HepG2 (cell line): ENCODE measurements around the gene ZFPL1. TPM values are rescaled to one million over a fixed set of nuclear protein-coding genes. Genes with fewer than 3 reads are reported as not detected.

Experiments used
- ATAC-seq: fragments of 200-7000 bp; cut with Tn5 transposase; 3 replicates; pipeline ENCODE4 v1.9.1; 2020; ENCODE audit warnings: mild to moderate bottlenecking, moderate library complexity
- BruUV-seq: library from RNA; stranded (reverse); fragments of 400-500 nt; replicated peaks from 2 replicates; lab custom pipeline; 2021; lab: Mats Ljungman, UMichigan
- CTCF ChIA-PET: fragments of 300-600 bp; formaldehyde crosslinking; extraction: SDS; loops from one replicate; lab custom pipeline; 2021; ENCODE audit warnings: low total read pairs, inconsistent platforms, low intra/inter-chr PET ratio; lab: Yijun Ruan, JAX
- POLR2A ChIA-PET: fragments of 350-600 bp; sonication (Branson Sonifier 250); formaldehyde crosslinking; loops from one replicate; lab custom pipeline; 2020; ENCODE audit warnings: antibody characterized with exemption, inconsistent platforms; lab: Yijun Ruan, JAX
- DNase-seq: peaks from one replicate; pipeline ENCODE4 v3.0.0-alpha.2; 2015; ENCODE audit warnings: low spot score
- FAIRE-seq: peaks from 3 replicates; lab custom pipeline; 2011; peaks lifted over from hg19 to GRCh38; lab: Jason Lieb, UNC
- H2AFZ ChIP-seq: one replicate; pipeline ENCODE4 v1.6.1; 2011; ENCODE audit warnings: low read length, inconsistent platforms
- H3K27ac ChIP-seq: fragments of 300-600 bp; 3 replicates; pipeline ENCODE4 v1.8.0; 2011; ENCODE audit warnings: mixed run types, mild to moderate bottlenecking, mixed read lengths, low read length, inconsistent platforms; ENCODE audit not compliant: insufficient read depth; ENCODE audit errors: extremely low read length
- H3K27me3 ChIP-seq, 2 experiments: fragments of 200-600 bp in 1 of 2; 2 replicates in 1 of 2; 3 replicates in 1 of 2; pipeline versions ENCODE4 v1.6.0 to v1.8.0; 2011; ENCODE audit warnings: low read length in 2 of 2, mild to moderate bottlenecking in 2 of 2, moderate library complexity in 2 of 2, inconsistent platforms in 1 of 2; ENCODE audit not compliant: insufficient read depth in 2 of 2, control insufficient read depth in 1 of 2
- H3K36me3 ChIP-seq, 2 experiments: fragments of 200-600 bp in 1 of 2; replicated peaks in 1 of 2; 2 replicates in 1 of 2; 3 replicates in 1 of 2; pipeline versions ENCODE4 v1.5.1 to v1.8.0; 2011; ENCODE audit warnings: low read length in 2 of 2, inconsistent platforms in 1 of 2; ENCODE audit not compliant: insufficient read depth in 2 of 2, control insufficient read depth in 1 of 2
- H3K4me1 ChIP-seq: 2 replicates; pipeline ENCODE4 v1.5.1; 2012; ENCODE audit warnings: low read length, inconsistent platforms; ENCODE audit not compliant: insufficient read depth
- H3K4me2 ChIP-seq: 2 replicates; pipeline ENCODE4 v1.6.0; 2011; ENCODE audit warnings: low read depth, low read length, inconsistent platforms
- H3K4me3 ChIP-seq, 3 experiments: fragments of 200-600 bp in 1 of 3; sonication (generic), shearing (Covaris generic) in 1 of 3; replicated peaks in 1 of 3; 2 replicates each; pipeline ENCODE4 v1.5.1; 2011 to 2016; ENCODE audit warnings: low read length in 3 of 3, inconsistent platforms in 2 of 3, low read depth in 2 of 3, mild to moderate bottlenecking in 2 of 3, control low read depth in 1 of 3, mixed read lengths in 1 of 3; ENCODE audit not compliant: insufficient read depth in 1 of 3
- H3K79me2 ChIP-seq: one replicate; pipeline ENCODE4 v1.6.1; 2011; ENCODE audit warnings: low read length, inconsistent platforms; ENCODE audit not compliant: insufficient read depth
- H3K9ac ChIP-seq: 2 replicates; pipeline ENCODE4 v1.6.0; 2011; ENCODE audit warnings: mild to moderate bottlenecking, low read depth, low read length, inconsistent platforms; ENCODE audit not compliant: insufficient read depth
- H3K9me3 ChIP-seq: 2 replicates; pipeline ENCODE4 v1.5.1; 2012; ENCODE audit warnings: mild to moderate bottlenecking, low read length
- H4K20me1 ChIP-seq: 2 replicates; pipeline ENCODE4 v1.6.0; 2011; ENCODE audit warnings: inconsistent platforms, mild to moderate bottlenecking, low read length, moderate library complexity; ENCODE audit not compliant: insufficient read depth
- ATF7-NPFF ChIP-seq: sonication (generic); formaldehyde crosslinking; IDR thresholded peaks from 2 replicates; pipeline ENCODE4 v1.8.1; 2023; ENCODE audit warnings: mild to moderate bottlenecking, low read depth, missing genetic modification reagents, moderate library complexity
- HDAC6 ChIP-seq: fragments of 200-600 bp; sonication (generic); IDR thresholded peaks from 2 replicates; pipeline ENCODE4 v1.7.0; 2017; ENCODE audit warnings: mild to moderate bottlenecking, antibody characterized with exemption, low read length, low read depth
- HIVEP1 ChIP-seq: sonication (generic); formaldehyde crosslinking; IDR thresholded peaks from 2 replicates; pipeline ENCODE4 v1.4.0; 2020; ENCODE audit warnings: mild to moderate bottlenecking, missing genetic modification reagents
- HNF1B ChIP-seq: sonication (generic); formaldehyde crosslinking; IDR thresholded peaks from 2 replicates; pipeline ENCODE4 v1.5.1; 2020; ENCODE audit warnings: mild to moderate bottlenecking, moderate library complexity, missing genetic modification reagents
- SP4 ChIP-seq: sonication (generic); formaldehyde crosslinking; IDR thresholded peaks from 2 replicates; pipeline ENCODE4 v1.8.1; 2023; ENCODE audit warnings: mild to moderate bottlenecking, missing genetic modification reagents
- ZFP36L1 ChIP-seq: sonication (generic); formaldehyde crosslinking; IDR thresholded peaks from 2 replicates; pipeline ENCODE4 v1.8.0; 2022; ENCODE audit warnings: mild to moderate bottlenecking, missing genetic modification reagents, moderate library complexity
- ZNF333 ChIP-seq: sonication (generic); formaldehyde crosslinking; IDR thresholded peaks from 2 replicates; pipeline ENCODE4 v1.4.0; 2020; ENCODE audit warnings: mild to moderate bottlenecking, missing genetic modification reagents, borderline replicate concordance
- ZNF605 ChIP-seq: sonication (generic); formaldehyde crosslinking; IDR thresholded peaks from 2 replicates; pipeline ENCODE4 v1.8.0; 2022; ENCODE audit warnings: mild to moderate bottlenecking, missing genetic modification reagents
- ZNF674 ChIP-seq: sonication (generic); formaldehyde crosslinking; IDR thresholded peaks from 2 replicates; pipeline ENCODE4 v1.5.0; 2020; ENCODE audit warnings: low read depth, mild to moderate bottlenecking, missing genetic modification reagents
- ZSCAN29 ChIP-seq: sonication (generic); formaldehyde crosslinking; conservative IDR thresholded peaks from 2 replicates; pipeline ENCODE4 v1.4.0; 2020; ENCODE audit warnings: mild to moderate bottlenecking, missing genetic modification reagents
- WGBS: methylation state at CpG from one replicate; pipeline ENCODE4 v1.1.6; 2017; ENCODE audit warnings: low lambda C conversion rate; 5-methylcytosine and 5-hydroxymethylcytosine counted together
- in situ Hi-C: cut with HindIII; loops from 2 replicates; pipeline ENCODE4 v1.10.0; 2017; ENCODE audit warnings: low pct_unique_long_range_greater_than_20kb; ENCODE audit not compliant: extremely low pct_ligation_motif_present
- intact Hi-C: fragments of 100-400 bp; cut with micrococcal nuclease; formaldehyde crosslinking; loops from one replicate; pipeline ENCODE4 v1.10.0; 2022; ENCODE audit not compliant: unreplicated experiment
- polyA plus RNA-seq, 8 experiments: library from polyadenylated mRNA; depleted of rRNA in 3 of 8; stranded (reverse) in 7 of 8; unstranded in 1 of 8; fragments of >200 nt; fragmentation: Illumina TruSeq in 4 of 8; extraction: Trizol in 4 of 8; gene quantifications; 2 replicates each; pipeline versions ENCODE4 v1.2.1 to v1.2.3, GENCODE V29; 2011 to 2016; ENCODE audit warnings: low read depth in 4 of 8, missing spikeins in 1 of 8, mixed read lengths in 1 of 8; ENCODE audit not compliant: insufficient read depth in 1 of 8
- total RNA-seq, 5 experiments: library from RNA; depleted of rRNA; stranded (reverse); fragments of >200 nt; fragmentation: Illumina TruSeq; extraction: Trizol; gene quantifications; 2 replicates each; pipeline ENCODE4 v1.2.3, GENCODE V29; 2016; ENCODE audit warnings: low read depth in 1 of 5
- TF ChIP-seq, protein P1 (sequence below): sonication (generic); formaldehyde crosslinking; IDR thresholded peaks from 2 replicates; pipeline ENCODE4 v1.4.0; 2020; ENCODE audit warnings: missing genetic modification reagents
- TF ChIP-seq, protein P2 (sequence below): sonication (generic); formaldehyde crosslinking; IDR thresholded peaks from 2 replicates; pipeline ENCODE4 v1.4.0; 2020; ENCODE audit warnings: missing genetic modification reagents, borderline replicate concordance

The ZFPL1 gene
- total and polyA plus RNA-seq, 2 of the 13 experiments (the other 11 are each of a cell fraction or from before 2014, with no cell fraction given): 32.2 to 56.0 TPM

- TF ChIP-seq, protein P1, sequence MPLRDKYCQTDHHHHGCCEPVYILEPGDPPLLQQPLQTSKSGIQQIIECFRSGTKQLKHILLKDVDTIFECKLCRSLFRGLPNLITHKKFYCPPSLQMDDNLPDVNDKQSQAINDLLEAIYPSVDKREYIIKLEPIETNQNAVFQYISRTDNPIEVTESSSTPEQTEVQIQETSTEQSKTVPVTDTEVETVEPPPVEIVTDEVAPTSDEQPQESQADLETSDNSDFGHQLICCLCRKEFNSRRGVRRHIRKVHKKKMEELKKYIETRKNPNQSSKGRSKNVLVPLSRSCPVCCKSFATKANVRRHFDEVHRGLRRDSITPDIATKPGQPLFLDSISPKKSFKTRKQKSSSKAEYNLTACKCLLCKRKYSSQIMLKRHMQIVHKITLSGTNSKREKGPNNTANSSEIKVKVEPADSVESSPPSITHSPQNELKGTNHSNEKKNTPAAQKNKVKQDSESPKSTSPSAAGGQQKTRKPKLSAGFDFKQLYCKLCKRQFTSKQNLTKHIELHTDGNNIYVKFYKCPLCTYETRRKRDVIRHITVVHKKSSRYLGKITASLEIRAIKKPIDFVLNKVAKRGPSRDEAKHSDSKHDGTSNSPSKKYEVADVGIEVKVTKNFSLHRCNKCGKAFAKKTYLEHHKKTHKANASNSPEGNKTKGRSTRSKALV (CRISPR knock-in tag): no peak
- TF ChIP-seq HIVEP1 (CRISPR knock-in tag): no peak
- no peak for TF ChIP-seq HDAC6
- TF ChIP-seq SP4: no peak
- no peak for TF ChIP-seq ZSCAN29 (CRISPR knock-in tag)
- TF ChIP-seq, all 625 proteins: peak for 0
Observed at GRCh38 chr11:65036931-65037330, 47.1 kb upstream of the ZFPL1 start (continued).

- Histone ChIP-seq H3K4me1 (peaks cover 24% of the 10 kb centered on the region), H3K27me3 (no peaks in the 10 kb centered on the region), H3K36me3 (peaks cover 19 to 43% of the 10 kb centered on the region in 2 experiments; a peak in 4 of 5 replicates), H3K9me3 (no peaks in the 10 kb centered on the region), H3K27ac (peak overlapping the region; percentile 87), H4K20me1 (no peaks in the 10 kb centered on the region), H3K9ac (peak overlapping the region; percentile 78), H3K4me3 (peak overlapping the region; percentile 76 to 89 (median 81)), H3K4me2 (peak overlapping the region; percentile 83), H3K79me2 (peaks cover 10% of the 10 kb centered on the region), H2AFZ (peak overlapping the region; percentile 66)
- no peak for FAIRE-seq
- CTCF ChIA-PET: no interaction called here
- 30% methylated on average over 7 of the region's 7 CpGs for WGBS
- no peak for ATAC-seq
- in situ Hi-C loops: no loop called here
- no peak for DNase-seq
- intact Hi-C loops: loop anchor here (1.0 kb wide), 1 partner anchor 13 kb away; the partner anchor contains the start of gene SNX15
- no TSS peak for BruUV-seq
- POLR2A ChIA-PET: interaction anchor here (0.6 to 3.8 kb wide), 18 partner anchors 9 to 94 kb away, joined by 3 to 39 read pairs (median 6); partner anchors contain the start of genes ARL2, FAU, MRPL49 and NAALADL1
- TF ChIP-seq ZNF333 (CRISPR knock-in tag) (0 out of 2 replicates have a peak, but pooled peaks have one; percentile 38), ZNF605 (CRISPR knock-in tag) (peak; percentile 78; the same call in 1 of the 2 replicates), ATF7-NPFF (no peak), ZNF674 (CRISPR knock-in tag) (no peak), HNF1B (0 out of 2 replicates have a peak, but pooled peaks have one; percentile 49), ZFP36L1 (peak; percentile 1; the same call in 1 of the 2 replicates)
- TF ChIP-seq, protein P2, sequence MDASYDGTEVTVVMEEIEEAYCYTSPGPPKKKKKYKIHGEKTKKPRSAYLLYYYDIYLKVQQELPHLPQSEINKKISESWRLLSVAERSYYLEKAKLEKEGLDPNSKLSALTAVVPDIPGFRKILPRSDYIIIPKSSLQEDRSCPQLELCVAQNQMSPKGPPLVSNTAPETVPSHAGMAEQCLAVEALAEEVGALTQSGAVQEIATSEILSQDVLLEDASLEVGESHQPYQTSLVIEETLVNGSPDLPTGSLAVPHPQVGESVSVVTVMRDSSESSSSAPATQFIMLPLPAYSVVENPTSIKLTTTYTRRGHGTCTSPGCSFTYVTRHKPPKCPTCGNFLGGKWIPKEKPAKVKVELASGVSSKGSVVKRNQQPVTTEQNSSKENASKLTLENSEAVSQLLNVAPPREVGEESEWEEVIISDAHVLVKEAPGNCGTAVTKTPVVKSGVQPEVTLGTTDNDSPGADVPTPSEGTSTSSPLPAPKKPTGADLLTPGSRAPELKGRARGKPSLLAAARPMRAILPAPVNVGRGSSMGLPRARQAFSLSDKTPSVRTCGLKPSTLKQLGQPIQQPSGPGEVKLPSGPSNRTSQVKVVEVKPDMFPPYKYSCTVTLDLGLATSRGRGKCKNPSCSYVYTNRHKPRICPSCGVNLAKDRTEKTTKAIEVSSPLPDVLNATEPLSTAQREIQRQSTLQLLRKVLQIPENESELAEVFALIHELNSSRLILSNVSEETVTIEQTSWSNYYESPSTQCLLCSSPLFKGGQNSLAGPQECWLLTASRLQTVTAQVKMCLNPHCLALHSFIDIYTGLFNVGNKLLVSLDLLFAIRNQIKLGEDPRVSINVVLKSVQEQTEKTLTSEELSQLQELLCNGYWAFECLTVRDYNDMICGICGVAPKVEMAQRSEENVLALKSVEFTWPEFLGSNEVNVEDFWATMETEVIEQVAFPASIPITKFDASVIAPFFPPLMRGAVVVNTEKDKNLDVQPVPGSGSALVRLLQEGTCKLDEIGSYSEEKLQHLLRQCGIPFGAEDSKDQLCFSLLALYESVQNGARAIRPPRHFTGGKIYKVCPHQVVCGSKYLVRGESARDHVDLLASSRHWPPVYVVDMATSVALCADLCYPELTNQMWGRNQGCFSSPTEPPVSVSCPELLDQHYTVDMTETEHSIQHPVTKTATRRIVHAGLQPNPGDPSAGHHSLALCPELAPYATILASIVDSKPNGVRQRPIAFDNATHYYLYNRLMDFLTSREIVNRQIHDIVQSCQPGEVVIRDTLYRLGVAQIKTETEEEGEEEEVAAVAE (CRISPR knock-in tag): 0 out of 2 replicates have a peak, but pooled peaks have one; percentile 9
Observed at GRCh38 chr11:65040520-65040846, 43.5 kb upstream of the ZFPL1 start.
